ENCODE data around the gene LSP1.
A peak's percentile ranks its signal among the peaks of the same experiment; 100 is the strongest.

The LSP1 gene

DNA sequence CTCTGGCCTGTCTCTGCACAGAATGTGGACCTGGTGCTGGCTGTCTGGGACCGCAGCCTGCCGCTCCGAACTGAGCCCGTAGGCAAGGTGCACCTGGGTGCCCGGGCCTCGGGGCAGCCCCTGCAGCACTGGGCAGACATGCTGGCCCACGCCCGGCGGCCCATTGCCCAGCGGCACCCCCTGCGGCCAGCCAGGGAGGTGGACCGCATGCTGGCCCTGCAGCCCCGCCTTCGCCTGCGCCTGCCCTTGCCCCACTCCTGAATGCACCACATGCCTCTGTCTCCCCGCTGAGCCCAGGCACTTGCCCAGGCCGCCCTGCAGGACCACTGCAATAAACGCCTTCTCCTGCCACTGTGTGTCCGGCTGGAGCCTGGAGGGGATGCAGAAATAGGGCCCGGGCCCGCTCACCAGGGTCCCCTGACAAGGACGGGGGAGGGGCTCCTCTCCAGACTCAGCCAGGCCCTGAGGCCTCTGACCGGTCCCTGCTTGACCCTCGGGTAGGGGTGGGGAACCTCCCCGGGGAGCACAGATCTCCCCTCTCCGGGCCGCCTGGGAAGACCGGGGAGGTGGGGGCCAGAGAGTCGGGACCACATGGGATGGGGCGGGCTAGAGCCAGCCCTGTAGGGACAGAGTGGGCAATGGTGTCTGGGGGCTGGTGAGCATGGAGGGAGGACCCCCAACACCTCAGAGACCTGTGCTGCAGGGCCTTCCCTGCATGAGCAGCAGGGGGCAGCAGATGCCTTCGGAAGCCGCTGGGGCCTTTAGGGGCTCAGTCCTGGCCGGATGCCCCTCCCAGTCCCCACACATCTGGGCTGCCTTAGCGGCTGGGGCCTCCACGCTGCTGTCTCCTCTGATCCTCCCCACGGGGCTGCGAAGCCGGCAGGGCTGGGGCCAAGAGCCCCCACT, 15.5 kb upstream of the LSP1 start:
- peak; percentile 83 for DNase-seq (ENCODE audit: low spot score)

GRCh38 chr11:1838077-1838425, 14.8 kb upstream of the LSP1 start:
- DNase-seq (ENCODE audit: low spot score), result no peak

DNA sequence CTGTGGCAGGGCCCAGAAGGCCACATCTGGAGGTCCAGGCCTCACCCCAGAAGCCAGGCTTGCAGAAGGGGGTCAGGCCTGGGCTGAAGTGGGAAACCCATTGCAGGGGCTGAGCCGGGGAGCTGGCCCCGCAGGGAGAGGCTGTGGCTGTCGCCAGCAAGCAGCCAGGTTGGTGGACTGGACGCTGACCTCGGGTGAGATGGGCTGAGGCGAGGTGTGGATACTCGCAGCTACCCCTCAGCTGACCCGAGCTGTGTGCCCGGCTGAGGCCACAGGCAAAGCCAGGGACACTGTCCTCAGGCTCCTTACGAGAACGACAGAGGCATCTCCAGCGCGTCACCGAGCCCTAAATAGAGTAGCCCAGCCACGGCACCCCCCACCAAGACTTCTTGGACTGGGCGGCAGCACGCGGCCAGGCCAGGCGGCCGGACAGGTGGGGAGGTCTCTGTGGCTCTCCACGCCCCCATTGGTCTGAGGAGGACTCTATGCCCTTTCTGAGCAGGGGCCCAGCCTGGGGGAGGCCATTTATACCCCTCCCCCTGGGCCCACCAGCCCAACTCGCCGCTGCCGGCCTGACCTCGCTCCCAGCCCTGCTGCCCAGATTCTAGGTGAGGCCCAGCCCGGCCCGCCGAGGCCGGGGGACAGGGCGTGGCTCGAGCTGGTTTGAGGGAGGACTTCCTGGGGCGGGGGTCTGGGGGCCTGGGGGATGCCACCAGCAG, 14.3 kb upstream of the LSP1 start, which contains the start of gene TNNI2:
TNNI2 (plus strand) TSS at position 556 of the 719 bp plus-strand sequence. CDS start 716 bp downstream, outside the sequence.
- no peak for DNase-seq (ENCODE audit: low spot score)

DNA sequence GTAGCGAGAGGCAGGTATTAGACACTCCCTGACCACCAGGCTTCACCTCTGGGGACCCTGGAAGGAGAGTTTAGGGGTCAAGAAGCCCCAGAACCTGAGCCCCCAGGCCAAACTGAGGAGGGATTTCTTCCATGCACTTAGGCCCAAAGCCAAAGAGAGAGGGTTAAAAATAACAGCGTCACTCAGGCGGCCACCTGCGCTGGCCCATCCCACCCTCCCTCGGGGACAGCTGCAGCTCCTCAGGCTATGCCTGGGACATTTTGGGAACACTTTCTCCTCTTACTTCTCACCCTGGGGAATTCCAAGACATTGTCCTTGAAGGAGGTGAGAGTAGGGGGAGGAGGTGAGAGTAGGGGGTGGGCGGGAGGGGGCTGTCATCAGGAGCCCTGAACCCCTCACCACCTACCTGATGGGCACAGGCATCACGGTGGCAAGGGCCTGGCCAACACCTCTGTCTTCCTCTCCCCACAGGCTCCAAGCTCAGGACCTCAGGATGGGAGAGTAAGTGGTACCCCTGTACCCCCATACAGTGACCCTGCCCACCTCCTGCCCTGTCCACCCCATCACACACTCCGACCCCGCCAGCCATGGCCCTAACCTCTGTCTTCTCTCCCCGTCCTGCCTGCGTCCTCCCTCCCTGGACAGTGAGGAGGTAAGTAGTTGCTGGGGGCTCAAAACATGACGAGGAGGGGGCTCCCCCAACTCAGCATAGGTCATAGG, 13.5 kb upstream of the LSP1 start:
- DNase-seq (ENCODE audit: low spot score), result no peak

DNA sequence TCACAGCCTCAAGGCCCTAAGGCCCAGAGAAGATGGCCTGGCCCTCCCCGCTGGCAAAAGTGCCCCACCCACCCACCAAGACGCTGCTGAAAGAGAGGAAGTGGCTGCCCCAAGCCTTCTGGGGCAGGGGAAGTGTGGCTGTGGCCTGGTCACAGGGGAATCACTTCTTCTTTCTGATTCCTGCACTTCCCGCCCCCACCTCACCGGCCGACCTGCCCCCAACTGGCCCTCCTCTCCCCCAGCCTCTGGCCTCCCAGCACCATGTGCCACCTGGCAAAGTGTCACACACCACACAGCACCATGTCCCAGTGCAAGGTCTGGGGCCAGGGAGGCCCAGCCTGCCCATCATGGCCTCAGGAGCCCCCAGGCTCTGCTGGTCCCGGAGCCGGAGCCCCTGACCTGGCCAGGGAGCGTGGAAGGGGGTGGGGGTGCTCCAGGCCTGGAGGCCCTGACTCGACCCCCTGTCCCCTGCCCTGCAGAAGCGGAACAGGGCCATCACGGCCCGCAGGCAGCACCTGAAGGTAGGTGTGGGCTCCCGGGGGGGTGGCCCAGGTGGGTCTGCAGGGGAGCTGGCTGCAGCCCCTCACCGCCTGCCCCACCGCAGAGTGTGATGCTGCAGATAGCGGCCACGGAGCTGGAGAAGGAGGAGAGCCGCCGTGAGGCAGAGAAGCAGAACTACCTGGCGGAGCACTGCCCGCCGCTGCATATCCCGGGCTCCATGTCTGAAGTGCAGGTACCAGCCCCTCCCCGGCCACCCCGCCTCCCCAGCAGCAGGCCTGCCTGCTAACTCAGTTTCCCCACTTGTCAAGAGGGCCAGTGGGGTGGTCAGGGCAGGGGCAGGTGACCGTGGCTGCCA, 12.7 kb upstream of the LSP1 start:
- DNase-seq (ENCODE audit: low spot score), result peak; percentile 28

GRCh38 chr11:1840780-1841480, 12.0 kb upstream of the LSP1 start:
- DNase-seq (ENCODE audit: low spot score), result no peak

- DNase-seq (ENCODE audit: low spot score), result no peak
These were observed 11.3 kb upstream of the LSP1 start for GRCh38 chr11:1841511-1842148.

DNA sequence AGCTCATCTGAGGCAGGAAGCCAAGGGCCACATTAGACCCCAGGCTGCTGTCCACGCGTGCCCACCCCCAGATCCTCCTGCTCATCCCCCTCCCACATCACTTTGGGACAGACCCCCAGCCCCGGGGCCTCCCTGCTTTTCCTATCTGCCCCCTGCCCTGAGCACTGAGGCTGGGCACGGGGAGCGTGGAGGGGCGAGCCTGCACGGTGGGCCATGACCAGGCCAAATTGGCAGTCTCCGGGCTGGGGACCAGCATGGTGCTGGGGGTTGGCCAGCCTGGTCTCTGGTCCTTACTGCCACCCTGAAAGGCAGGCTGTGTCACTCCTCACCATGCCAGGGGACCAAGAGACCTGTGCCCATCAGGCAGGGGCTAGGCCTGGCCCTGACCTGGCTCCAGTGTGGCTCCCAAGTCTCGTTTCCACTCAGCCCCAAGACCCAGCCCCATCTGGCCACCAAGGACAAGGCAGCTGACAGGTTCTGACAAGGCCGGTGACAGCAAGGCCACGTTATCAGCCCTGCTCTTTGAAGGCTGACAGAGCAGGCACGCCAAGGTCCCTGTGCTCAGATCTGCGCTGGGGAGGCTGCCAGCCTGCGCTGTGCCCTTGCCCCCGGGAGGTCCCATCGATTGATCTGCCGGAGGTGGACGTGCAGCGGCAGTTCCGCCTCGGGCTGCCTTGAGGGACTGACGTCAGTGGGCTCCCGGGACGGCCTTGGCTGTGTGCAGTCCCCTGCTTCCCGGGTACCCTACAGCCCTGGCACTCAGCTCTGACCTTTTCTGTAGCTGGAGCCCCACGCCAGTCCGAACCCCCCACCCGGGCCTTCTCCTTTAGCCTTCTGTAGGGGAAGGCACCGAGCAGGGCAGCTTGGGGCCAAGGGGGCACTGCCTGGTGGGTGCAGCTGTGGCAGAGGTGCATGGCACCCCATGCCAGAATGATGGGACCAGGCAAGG, 10.5 kb upstream of the LSP1 start:
- DNase-seq (ENCODE audit: low spot score), result no peak

DNA sequence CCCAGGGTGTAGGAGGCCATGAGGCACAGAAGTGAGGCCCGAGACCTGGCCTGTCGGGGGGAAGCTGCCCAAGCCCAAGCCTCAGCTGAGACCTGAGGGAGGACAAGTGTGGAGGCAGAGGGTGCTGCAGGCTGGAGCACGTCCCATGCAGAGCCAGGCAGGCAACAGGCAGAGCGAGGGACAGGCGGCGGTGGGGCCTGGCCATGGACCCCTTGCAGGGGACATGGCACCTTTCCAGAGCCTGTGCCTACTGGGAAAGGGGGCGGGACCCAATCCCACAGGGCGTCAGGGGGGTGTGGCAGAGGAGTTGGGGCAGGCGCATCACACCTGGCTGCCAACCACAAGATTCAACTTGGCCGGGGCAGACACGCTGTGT, 9.8 kb upstream of the LSP1 start:
- DNase-seq (ENCODE audit: low spot score), result no peak

DNA sequence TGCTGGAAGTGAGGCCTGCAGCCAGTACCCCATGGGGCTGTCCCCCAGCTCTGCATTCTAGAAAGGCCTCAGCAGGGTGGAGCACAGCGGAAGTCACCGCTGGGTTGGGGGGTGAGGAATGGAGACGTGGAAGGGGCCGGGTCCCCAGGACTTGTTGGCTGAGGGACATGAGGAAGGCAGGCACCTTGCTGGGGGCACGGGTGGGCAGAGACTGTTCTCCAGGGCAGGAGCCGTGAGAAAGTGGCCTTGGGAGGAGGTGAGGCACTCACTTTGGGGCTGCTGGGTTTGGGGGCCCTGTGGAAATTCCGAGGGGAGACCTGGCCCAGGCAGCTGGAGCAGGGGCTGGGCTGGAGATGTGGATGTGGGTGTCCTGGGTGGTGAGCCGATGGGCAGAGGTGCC, 9.1 kb upstream of the LSP1 start:
- DNase-seq (ENCODE audit: low spot score), result no peak

DNA sequence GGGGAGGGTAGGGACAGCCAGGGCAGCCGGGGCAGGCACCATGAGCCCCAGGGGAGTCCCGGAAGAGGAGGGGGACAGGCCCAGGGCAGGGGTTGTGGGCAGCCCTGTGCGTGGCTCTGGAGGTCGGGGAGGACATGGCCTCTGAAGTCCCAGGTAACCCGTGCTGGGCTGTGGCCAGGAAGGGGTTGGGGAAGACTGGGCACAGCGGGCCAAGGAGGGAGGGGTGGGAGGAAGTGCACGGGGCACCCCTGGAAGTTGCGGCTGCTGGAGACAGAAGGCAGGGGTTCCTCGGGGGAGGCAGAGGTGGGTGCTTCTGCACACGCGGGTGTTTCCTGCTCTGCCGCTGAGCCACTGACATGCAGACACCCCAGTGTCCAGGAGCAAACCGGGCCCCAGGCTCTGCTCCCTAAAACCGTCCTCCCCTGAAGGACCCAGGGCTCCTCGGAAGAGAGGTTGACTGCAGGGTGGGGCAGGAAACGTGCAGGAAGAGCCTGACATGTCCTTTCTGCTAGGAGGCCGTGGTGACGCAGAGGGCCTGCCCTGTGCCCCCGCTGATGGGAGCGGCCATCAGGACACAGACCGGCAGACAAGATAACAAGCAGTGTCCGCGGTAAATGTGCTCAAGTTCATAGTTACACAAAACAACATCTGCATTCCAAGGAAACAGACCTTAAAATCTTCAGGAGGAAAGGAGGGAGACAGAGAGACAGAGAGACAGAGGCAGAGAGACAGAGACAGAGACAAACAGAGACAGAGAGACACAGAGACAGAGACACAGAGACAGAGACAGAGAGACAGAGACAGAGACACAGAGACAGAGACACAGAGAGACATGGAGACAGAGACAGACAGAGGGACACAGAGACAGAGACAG, 8.4 kb upstream of the LSP1 start:
- DNase-seq (ENCODE audit: low spot score), result peak; percentile 50

DNA sequence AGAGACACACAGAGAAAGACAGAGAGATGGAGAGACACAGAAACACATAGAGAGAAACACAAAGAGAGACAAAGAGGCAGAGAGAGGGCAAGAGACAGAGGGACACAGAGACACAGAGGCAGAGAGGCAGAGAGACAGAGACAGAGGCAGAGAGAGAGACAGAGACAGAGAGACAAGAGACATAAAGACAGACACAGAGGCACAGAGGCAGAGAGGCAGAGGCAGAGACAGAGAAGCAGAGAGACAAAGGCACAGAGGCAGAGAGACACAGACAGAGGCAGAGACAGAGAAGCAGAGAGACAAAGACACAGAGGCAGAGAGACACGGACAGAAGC, 7.8 kb upstream of the LSP1 start:
- no peak for DNase-seq (ENCODE audit: low spot score)

DNA sequence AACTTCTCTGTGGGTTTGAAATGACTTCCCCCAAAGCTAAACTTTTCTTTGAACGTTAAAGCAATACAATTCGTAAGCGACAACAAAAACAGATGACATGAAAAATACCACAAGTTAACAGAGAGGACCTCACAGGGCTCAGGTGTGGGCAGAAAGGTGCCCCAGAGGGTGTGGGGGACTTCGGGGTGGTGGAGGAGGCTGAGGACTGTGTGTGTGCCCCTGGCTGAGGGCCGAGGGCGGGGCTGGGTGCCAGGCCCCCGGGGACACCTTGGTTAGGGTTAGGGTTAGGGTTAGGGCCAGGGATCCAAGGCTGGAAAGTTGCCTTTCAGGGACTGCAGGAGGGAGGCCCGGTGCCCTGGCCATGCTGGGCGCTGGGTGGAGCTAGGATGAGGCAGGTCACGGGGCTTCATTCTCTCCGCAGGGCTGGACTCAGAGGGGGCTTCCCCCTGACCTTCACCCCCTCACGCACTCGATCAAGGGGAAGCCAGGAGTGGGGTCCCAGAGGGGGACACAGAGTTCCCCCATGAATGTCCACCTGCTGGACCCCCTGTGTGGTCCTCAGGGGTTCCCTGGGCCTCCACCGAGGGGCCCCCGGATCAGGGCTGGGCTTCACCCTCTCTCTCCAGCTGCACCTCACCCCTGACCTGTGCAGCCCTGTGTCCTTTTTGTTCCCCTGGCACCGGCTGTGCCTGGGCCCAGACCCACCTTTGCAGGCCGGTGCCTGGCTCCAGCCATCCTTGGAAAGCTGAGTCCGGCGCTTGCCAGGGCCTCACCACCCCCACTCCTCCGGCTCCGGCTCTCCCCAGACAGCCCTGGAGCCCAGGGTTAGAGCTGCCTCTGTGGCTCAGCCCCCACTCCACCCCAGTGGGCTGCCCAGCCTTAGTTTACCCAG, 7.1 kb upstream of the LSP1 start:
- DNase-seq (ENCODE audit: low spot score), result peak; percentile 24

- DNase-seq (ENCODE audit: low spot score), result no peak
These were observed 6.4 kb upstream of the LSP1 start for GRCh38 chr11:1846453-1846932.

- no peak for DNase-seq (ENCODE audit: low spot score)
These were observed 5.7 kb upstream of the LSP1 start for GRCh38 chr11:1847006-1847735.

GRCh38 chr11:1847926-1848639, 4.8 kb upstream of the LSP1 start:
- DNase-seq (ENCODE audit: low spot score), result no peak
